MG63 (cell line): Measurements from ENCODE around the gene NUDT14. TPM values are rescaled to one million over a fixed set of nuclear protein-coding genes. Genes with fewer than 3 reads are reported as not detected.

Source experiments
- DNase-seq: peaks from one replicate; pipeline ENCODE4 v3.0.0-alpha.2; 2020
- H3K27me3 ChIP-seq: fragments of 250-450 bp; sonication (Bioruptor Pico); 2 replicates; pipeline ENCODE4 v1.5.1; 2020; ENCODE audit warnings: mild to moderate bottlenecking, moderate library complexity
- H3K36me3 ChIP-seq: fragments of 250-450 bp; sonication (Bioruptor Pico); 2 replicates; pipeline ENCODE4 v1.5.1; 2020; ENCODE audit warnings: mild to moderate bottlenecking, moderate library complexity
- H3K4me3 ChIP-seq: fragments of 250-450 bp; sonication (Bioruptor Pico); 2 replicates; pipeline ENCODE4 v1.5.1; 2020; ENCODE audit warnings: mild to moderate bottlenecking, moderate library complexity
- H3K9me3 ChIP-seq: fragments of 250-450 bp; sonication (Bioruptor Pico); 2 replicates; pipeline ENCODE4 v1.5.1; 2020; ENCODE audit warnings: mild to moderate bottlenecking, moderate library complexity
- total RNA-seq: library from RNA; depleted of rRNA; stranded (reverse); fragments of >200 nt; shearing (Covaris generic); gene quantifications from 2 replicates; pipeline ENCODE4 v1.2.3, GENCODE V29; 2014; ENCODE audit warnings: low replicate concordance

Gene NUDT14
- total RNA-seq, 1 experiment from 2014 or later = 10.0 TPM

- no peak overlapping the region for H3K4me3 ChIP-seq
- H3K9me3 ChIP-seq = no peaks in the 10 kb centered on the region
- no peaks in the 10 kb centered on the region for H3K36me3 ChIP-seq
- no peaks in the 10 kb centered on the region for H3K27me3 ChIP-seq
- DNase-seq = no peak
Observed at GRCh38 chr14:105149146-105149781, 31.8 kb downstream of the NUDT14 start.

DNA sequence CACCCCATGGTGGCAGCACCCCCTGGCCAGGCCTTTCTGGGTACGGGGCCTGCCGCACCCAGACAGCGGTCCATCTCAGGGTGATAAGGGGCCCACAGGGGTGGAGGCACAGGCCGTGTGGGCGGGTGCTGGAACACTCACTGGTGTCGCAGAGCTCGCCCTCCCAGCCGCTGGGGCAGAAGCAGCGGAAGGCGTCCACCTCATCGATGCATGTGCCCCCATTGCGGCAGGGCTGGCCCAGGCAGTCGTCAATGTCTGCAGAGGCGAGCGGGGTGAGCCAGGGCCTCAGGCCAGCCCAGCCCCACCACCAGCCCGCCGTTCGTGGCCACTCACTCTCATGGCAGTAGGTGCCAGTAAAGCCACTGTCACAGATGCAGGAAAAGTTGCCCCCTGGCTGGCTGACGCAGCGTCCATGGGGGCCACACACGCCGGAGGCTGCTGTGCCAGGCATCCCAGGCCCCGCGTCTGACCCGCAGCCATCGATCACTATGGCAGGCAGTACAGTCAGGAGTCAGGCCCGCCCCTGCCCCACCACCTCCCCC lies 32.4 kb downstream of the NUDT14 start:
- Histone ChIP-seq H3K4me3 (no peak overlapping the region), H3K27me3 (no peaks in the 10 kb centered on the region), H3K36me3 (no peaks in the 10 kb centered on the region), H3K9me3 (no peaks in the 10 kb centered on the region)
- DNase-seq = no peak

GRCh38 chr14:105147671-105148603 lies 33.2 kb downstream of the NUDT14 start:
- no peak for DNase-seq
- no peaks in the 10 kb centered on the region for H3K9me3 ChIP-seq
- no peak overlapping the region for H3K4me3 ChIP-seq
- no peaks in the 10 kb centered on the region for H3K27me3 ChIP-seq
- no peaks in the 10 kb centered on the region for H3K36me3 ChIP-seq

GRCh38 chr14:105146976-105147635 lies 34.0 kb downstream of the NUDT14 start:
- H3K27me3 ChIP-seq = no peaks in the 10 kb centered on the region
- no peaks in the 10 kb centered on the region for H3K36me3 ChIP-seq
- no peaks in the 10 kb centered on the region for H3K9me3 ChIP-seq
- no peak for DNase-seq
- no peak overlapping the region for H3K4me3 ChIP-seq

DNA sequence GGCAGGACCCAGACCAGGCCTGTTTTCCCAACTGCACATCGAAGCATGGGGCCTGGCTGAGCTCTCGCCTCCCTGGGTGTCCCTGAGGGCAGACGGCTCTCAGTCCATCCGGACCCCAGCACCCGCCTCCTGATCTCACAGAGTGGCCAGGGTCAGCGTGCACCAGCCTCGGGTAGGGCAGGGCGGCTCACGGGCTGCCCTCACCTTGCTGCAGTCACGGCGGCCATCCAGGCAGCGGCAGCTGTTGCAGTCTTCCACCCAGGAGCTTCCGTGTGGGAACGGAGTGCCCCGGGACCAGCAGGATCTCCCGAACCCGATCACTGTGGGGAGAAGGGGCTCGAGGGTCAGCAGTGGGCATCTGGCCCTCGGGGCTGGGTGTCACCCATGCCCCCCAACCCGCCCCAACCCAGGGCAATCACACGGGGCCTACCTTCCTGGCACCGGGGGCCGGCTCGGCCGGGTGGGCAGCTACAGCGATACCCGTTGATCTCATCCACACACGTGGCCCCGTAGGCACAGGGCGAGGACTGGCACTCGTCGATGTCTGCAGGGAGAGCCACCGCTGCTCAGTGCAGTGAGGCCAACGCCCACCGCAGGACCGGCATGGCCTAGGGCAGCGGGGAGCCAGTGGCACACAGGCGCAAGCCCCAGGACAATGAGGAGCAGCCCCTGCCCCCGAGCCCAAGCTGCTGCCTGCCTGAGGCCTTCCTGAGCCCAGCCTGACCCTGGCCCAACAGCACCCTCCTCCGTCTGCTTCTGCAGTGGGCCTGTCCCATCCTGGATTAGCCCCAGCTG lies 34.7 kb downstream of the NUDT14 start:
- Histone ChIP-seq H3K27me3 (no peaks in the 10 kb centered on the region), H3K9me3 (no peaks in the 10 kb centered on the region), H3K4me3 (no peak overlapping the region), H3K36me3 (no peaks in the 10 kb centered on the region)
- no peak for DNase-seq

GRCh38 chr14:105145381-105146180 lies 35.5 kb downstream of the NUDT14 start:
- H3K27me3 ChIP-seq = no peaks in the 10 kb centered on the region
- no peak for DNase-seq
- no peak overlapping the region for H3K4me3 ChIP-seq
- no peaks in the 10 kb centered on the region for H3K36me3 ChIP-seq
- H3K9me3 ChIP-seq = no peaks in the 10 kb centered on the region

GRCh38 chr14:105144666-105145380 lies 36.3 kb downstream of the NUDT14 start:
- H3K27me3 ChIP-seq = no peaks in the 10 kb centered on the region
- H3K9me3 ChIP-seq = no peaks in the 10 kb centered on the region
- no peak for DNase-seq
- no peaks in the 10 kb centered on the region for H3K36me3 ChIP-seq
- no peak overlapping the region for H3K4me3 ChIP-seq

- no peak for DNase-seq
- Histone ChIP-seq H3K36me3 (no peaks in the 10 kb centered on the region), H3K27me3 (no peaks in the 10 kb centered on the region)
Observed at GRCh38 chr14:105144026-105144665, 37.0 kb downstream of the NUDT14 start.

DNA sequence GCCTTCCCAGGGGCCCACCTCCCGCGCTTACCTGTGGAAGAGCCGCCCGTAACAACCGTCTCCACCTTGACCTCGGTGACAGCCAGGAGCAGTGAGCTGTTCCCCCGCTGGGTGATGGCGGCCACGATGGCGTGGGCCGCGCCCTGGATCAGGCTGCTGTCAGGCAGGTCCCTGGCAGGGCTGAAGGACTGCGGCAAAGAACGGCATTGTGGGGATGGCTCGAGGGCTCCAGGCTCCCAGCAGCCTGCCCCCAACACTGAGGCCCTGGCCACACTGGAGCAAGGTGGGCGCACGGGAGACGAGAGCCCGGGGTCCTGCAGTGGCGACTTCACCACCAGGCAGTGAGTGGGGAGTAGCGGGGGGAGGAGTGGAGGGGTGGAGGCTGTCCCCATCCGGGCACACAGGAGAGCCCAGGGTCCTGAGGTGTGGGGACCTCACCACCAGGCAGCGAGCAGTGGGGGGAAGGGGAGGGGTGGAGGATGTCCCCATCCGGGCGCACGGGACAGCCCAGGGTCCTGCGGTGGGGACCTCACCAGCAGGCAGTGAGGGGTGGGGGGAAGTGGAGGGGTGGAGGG lies 37.6 kb downstream of the NUDT14 start:
- DNase-seq = no peak
- Histone ChIP-seq H3K36me3 (no peaks in the 10 kb centered on the region), H3K9me3 (no peaks in the 10 kb centered on the region), H3K27me3 (no peaks in the 10 kb centered on the region), H3K4me3 (no peak overlapping the region)

More at GRCh38 chr14:105144026-105144665, 37.0 kb downstream of the NUDT14 start:
- H3K9me3 ChIP-seq = no peaks in the 10 kb centered on the region
- H3K4me3 ChIP-seq = no peak overlapping the region

- Histone ChIP-seq H3K27me3 (no peaks in the 10 kb centered on the region), H3K4me3 (no peak overlapping the region), H3K36me3 (no peaks in the 10 kb centered on the region), H3K9me3 (no peaks in the 10 kb centered on the region)
- DNase-seq = no peak
Observed at GRCh38 chr14:105142651-105143450, 38.3 kb downstream of the NUDT14 start.

- Histone ChIP-seq H3K27me3 (no peaks in the 10 kb centered on the region), H3K9me3 (no peaks in the 10 kb centered on the region), H3K4me3 (no peak overlapping the region), H3K36me3 (no peaks in the 10 kb centered on the region)
- DNase-seq = no peak
Observed at GRCh38 chr14:105141486-105142281, 39.4 kb downstream of the NUDT14 start.

- Histone ChIP-seq H3K36me3 (no peaks in the 10 kb centered on the region), H3K4me3 (no peak overlapping the region), H3K27me3 (no peaks in the 10 kb centered on the region), H3K9me3 (no peaks in the 10 kb centered on the region)
- DNase-seq = no peak
Observed at GRCh38 chr14:105141026-105141425, 40.1 kb downstream of the NUDT14 start.

GRCh38 chr14:105140581-105140980 lies 40.5 kb downstream of the NUDT14 start:
- no peaks in the 10 kb centered on the region for H3K36me3 ChIP-seq
- H3K9me3 ChIP-seq = no peaks in the 10 kb centered on the region
- no peak overlapping the region for H3K4me3 ChIP-seq
- no peaks in the 10 kb centered on the region for H3K27me3 ChIP-seq
- no peak for DNase-seq
